Skeletal muscle satellite cell (primary cell): ENCODE data around the gene LRRIQ1.

Experiments
- H3K27me3 ChIP-seq: 2 replicates; pipeline ENCODE4 v1.7.0; 2013; ENCODE audit warnings: low read length; ENCODE audit not compliant: control insufficient read depth, insufficient read depth
- H3K36me3 ChIP-seq: 2 replicates; pipeline ENCODE4 v1.7.0; 2013; ENCODE audit warnings: mild to moderate bottlenecking, control low read depth, low read length; ENCODE audit not compliant: insufficient read depth
- H3K4me1 ChIP-seq: 2 replicates; pipeline ENCODE4 v1.7.0; 2013; ENCODE audit warnings: low read length; ENCODE audit not compliant: control insufficient read depth, insufficient read depth
- H3K4me2 ChIP-seq: 2 replicates; pipeline ENCODE4 v1.7.0; 2013; ENCODE audit warnings: mild to moderate bottlenecking, low read length
- H3K4me3 ChIP-seq: 2 replicates; pipeline ENCODE4 v1.7.0; 2013; ENCODE audit warnings: low read length
- H3K9ac ChIP-seq: 2 replicates; pipeline ENCODE4 v1.7.0; 2013; ENCODE audit warnings: mild to moderate bottlenecking, low read depth, low read length, moderate library complexity
- H3K9me3 ChIP-seq: replicated peaks from 2 replicates; pipeline ENCODE4 v1.7.0; 2013; ENCODE audit warnings: mild to moderate bottlenecking, control low read depth, low read length

The LRRIQ1 gene

DNA sequence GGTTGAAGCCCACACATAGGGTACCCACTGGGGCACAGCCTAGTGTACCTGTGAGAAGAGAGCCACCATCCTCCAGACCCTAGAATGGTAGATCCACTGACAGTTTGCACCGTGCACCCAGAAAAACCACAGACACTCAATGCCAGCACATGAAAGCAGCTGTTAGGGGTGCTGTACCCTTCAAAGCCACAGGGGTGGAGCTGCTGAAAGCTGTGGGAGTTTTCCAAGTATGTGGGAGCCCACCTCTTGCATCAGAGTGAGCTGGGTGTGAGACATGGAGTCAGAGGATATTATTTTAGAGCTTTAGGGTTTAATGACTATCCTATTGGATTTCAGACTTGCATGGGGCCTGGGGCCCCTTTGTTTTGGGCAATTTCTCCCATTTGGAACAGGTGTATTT is 30.5 kb upstream of the LRRIQ1 start:
- H3K4me2 ChIP-seq: no peak overlapping the region
- no peaks in the 10 kb centered on the region for H3K27me3 ChIP-seq
- no peaks in the 10 kb centered on the region for H3K9me3 ChIP-seq
- no peak overlapping the region for H3K4me3 ChIP-seq
- peaks cover 17% of the 10 kb centered on the region for H3K4me1 ChIP-seq
- no peak overlapping the region for H3K9ac ChIP-seq
- no peaks in the 10 kb centered on the region for H3K36me3 ChIP-seq

GRCh38 chr12:85006206-85006605 is 29.9 kb upstream of the LRRIQ1 start:
- Histone ChIP-seq H3K4me2 (no peak overlapping the region), H3K36me3 (no peaks in the 10 kb centered on the region), H3K4me1 (peaks cover 17% of the 10 kb centered on the region), H3K9ac (no peak overlapping the region), H3K27me3 (no peaks in the 10 kb centered on the region), H3K9me3 (no peaks in the 10 kb centered on the region), H3K4me3 (no peak overlapping the region)

GRCh38 chr12:85007836-85008235 is 28.3 kb upstream of the LRRIQ1 start:
- H3K9me3 ChIP-seq: no peaks in the 10 kb centered on the region
- H3K27me3 ChIP-seq: no peaks in the 10 kb centered on the region
- H3K4me3 ChIP-seq: peak overlapping the region; percentile 37
- H3K9ac ChIP-seq: no peak overlapping the region
- H3K36me3 ChIP-seq: no peaks in the 10 kb centered on the region
- H3K4me1 ChIP-seq: peaks cover 20% of the 10 kb centered on the region
- H3K4me2 ChIP-seq: peak overlapping the region; percentile 62

GRCh38 chr12:85016413-85016812 is 19.7 kb upstream of the LRRIQ1 start:
- Histone ChIP-seq H3K4me3 (no peak overlapping the region), H3K4me2 (peak overlapping the region; percentile 21), H3K36me3 (no peaks in the 10 kb centered on the region), H3K9ac (no peak overlapping the region), H3K27me3 (no peaks in the 10 kb centered on the region), H3K9me3 (no peaks in the 10 kb centered on the region), H3K4me1 (peaks cover 19% of the 10 kb centered on the region)

DNA sequence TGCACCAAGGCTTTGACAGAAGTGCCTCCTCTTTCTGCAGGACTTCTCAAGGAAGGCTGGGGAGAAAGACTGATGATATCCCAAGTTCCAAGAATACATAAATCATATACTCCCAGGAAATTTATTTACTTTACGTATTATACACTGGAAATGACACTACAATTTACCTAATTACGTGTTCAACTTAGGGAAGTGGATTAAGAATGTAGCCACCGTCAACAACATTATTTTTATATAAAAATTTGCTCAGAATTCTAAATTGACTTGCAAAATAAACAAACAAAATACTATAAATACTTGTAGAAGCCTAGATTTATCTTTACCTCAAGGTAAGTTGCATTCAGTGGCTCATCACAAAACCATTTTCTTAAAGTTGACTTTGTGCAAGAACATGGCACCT is 19.0 kb upstream of the LRRIQ1 start:
- Histone ChIP-seq H3K4me1 (peaks cover 23% of the 10 kb centered on the region), H3K27me3 (no peaks in the 10 kb centered on the region), H3K9me3 (no peaks in the 10 kb centered on the region), H3K4me3 (no peak overlapping the region), H3K4me2 (no peak overlapping the region), H3K9ac (no peak overlapping the region), H3K36me3 (no peaks in the 10 kb centered on the region)

DNA sequence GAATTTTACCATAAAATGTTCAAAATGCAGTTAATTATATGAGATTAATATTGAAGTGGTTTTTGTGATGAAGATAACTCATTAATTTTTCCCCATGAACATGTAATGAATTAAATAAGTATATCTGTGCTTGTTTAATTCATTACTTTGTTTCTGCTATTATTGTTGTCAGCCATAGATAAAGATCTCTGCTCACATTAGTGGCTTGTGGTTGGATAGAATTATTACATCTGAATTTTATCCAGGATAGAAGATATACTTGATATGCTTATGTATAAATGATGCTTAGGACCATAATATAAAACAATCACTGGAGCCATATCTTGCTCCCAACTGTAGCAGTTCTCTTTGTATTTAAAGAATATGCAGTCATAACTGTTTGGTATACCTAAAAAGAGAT is 18.5 kb upstream of the LRRIQ1 start:
- Histone ChIP-seq H3K9me3 (no peaks in the 10 kb centered on the region), H3K4me2 (no peak overlapping the region), H3K27me3 (no peaks in the 10 kb centered on the region), H3K9ac (no peak overlapping the region), H3K4me3 (no peak overlapping the region), H3K4me1 (peaks cover 20% of the 10 kb centered on the region), H3K36me3 (no peaks in the 10 kb centered on the region)

DNA sequence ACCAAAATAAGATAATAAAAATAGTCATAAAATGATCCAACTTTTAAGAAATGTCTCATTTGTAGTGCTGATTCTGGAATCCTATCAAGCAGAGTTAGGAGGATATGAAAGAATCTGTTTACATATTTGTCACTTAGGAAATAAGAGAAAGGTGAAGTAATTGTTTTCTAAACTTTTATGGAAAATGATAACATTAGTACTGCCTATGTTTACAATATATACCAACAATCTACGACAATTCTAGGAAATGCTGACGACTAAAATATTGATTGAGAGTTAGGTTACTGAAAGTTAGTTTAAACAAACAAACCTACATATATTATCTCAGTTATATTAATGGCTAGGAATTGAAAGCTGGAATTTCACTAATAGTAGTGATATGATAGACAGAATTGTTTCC is 18.1 kb upstream of the LRRIQ1 start:
- H3K9ac ChIP-seq: no peak overlapping the region
- H3K9me3 ChIP-seq: no peaks in the 10 kb centered on the region
- no peaks in the 10 kb centered on the region for H3K36me3 ChIP-seq
- no peak overlapping the region for H3K4me2 ChIP-seq
- peaks cover 20% of the 10 kb centered on the region for H3K4me1 ChIP-seq
- H3K27me3 ChIP-seq: no peaks in the 10 kb centered on the region
- H3K4me3 ChIP-seq: no peak overlapping the region

DNA sequence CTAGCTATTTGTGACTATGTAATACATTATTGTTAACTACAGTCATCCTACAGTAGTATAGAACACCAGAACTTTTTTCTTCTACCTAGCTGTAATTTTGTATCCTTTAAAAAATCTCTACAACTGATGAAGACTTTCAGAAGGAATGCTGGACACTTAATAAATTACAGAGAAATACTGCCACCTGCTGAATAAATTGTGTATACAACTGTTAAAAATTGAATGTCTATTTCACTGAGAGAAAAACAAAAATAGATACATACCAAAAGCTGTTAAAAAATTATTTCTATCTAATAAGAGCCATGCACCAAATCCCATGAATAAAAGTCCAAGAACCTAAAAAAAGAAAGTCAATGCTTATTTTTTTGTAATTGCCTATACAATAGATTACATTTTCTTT is 6.7 kb upstream of the LRRIQ1 start:
- no peak overlapping the region for H3K4me3 ChIP-seq
- no peak overlapping the region for H3K9ac ChIP-seq

DNA sequence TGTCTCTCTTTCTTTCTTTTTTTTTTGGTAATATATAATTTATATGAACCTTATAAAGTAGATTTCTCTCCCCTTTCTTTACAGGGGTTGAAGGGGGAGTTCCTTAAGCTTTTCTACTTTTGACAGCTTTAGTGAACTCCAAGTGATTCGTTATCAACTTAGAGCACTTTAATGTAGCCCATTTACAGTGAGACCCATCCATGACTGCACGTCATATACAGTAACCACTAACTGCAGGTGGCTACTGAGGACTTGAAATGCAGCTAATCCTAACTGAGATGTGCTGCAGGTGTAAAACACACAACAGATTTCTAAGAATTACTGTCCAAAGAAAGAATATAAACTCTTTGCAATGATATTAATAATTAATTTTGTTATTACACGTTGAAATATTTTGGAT is 582 bp downstream of the LRRIQ1 start:
- Histone ChIP-seq H3K4me1 (no peaks in the 10 kb centered on the region), H3K9ac (peak overlapping the region; percentile 45), H3K4me2 (peak overlapping the region; percentile 83), H3K36me3 (no peaks in the 10 kb centered on the region), H3K27me3 (peaks cover 43% of the 10 kb centered on the region), H3K9me3 (no peaks in the 10 kb centered on the region), H3K4me3 (peak overlapping the region; percentile 75)

More for the DNA sequence above, 6.7 kb upstream of the LRRIQ1 start:
- no peak overlapping the region for H3K4me2 ChIP-seq
- no peaks in the 10 kb centered on the region for H3K4me1 ChIP-seq
- no peaks in the 10 kb centered on the region for H3K36me3 ChIP-seq
- peaks cover 36% of the 10 kb centered on the region for H3K27me3 ChIP-seq
- no peaks in the 10 kb centered on the region for H3K9me3 ChIP-seq

DNA sequence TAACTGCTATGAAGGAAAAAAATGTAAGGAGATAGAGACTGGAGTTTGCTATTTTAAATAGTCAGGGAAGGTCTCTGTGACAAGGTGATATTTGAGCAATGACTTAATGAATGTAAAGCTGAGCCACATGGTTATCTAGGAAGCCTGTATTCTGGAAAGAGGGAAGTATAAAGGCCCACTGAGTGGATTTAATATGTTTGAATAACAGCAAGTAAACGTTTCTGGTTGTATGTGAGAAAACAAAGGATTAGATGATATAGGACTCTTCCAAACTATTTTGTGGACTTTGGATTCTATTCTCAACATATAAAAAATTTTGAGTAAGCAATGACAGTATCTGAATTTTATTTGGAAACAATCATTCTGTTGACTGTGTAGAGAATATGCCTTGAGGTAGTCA is 5.2 kb downstream of the LRRIQ1 start:
- Histone ChIP-seq H3K9ac (no peak overlapping the region), H3K4me1 (no peaks in the 10 kb centered on the region), H3K9me3 (no peaks in the 10 kb centered on the region), H3K4me2 (no peak overlapping the region), H3K27me3 (peaks cover 18% of the 10 kb centered on the region), H3K4me3 (no peak overlapping the region), H3K36me3 (no peaks in the 10 kb centered on the region)

GRCh38 chr12:85043829-85044228 is 7.7 kb downstream of the LRRIQ1 start:
- no peak overlapping the region for H3K4me2 ChIP-seq
- no peak overlapping the region for H3K9ac ChIP-seq
- H3K36me3 ChIP-seq: no peaks in the 10 kb centered on the region
- no peaks in the 10 kb centered on the region for H3K4me1 ChIP-seq
- peaks cover 11% of the 10 kb centered on the region for H3K27me3 ChIP-seq
- no peaks in the 10 kb centered on the region for H3K9me3 ChIP-seq
- no peak overlapping the region for H3K4me3 ChIP-seq

DNA sequence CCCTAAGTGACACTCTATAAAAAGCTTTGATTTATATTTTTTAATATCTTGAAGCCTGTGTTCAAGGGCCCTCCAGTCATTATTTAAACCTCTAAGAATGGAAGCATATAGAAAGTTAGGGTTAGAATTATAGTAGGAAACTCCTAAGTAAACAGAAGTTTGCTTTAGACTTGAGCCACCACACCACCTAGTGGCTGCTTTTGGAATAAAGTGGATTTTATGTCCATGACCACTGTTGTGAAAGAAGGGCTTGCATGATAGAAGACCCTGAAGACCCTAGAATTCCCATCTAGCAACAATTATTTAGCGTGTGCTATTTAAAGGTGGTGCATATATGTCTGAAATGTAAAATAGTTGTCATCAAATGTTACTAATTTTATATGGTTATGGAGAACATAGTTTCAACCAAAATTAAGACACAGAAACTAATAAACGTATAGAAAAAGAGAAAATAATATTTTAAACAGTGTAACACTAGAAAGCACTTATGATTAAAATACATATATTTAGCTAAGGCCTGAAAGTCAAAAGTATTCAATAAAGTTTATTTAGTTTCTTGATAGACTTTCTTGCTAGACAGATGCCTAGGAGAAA is 21.3 kb downstream of the LRRIQ1 start:
- H3K9ac ChIP-seq: no peak overlapping the region
- no peaks in the 10 kb centered on the region for H3K4me1 ChIP-seq
- H3K9me3 ChIP-seq: no peaks in the 10 kb centered on the region

More for the DNA sequence above, 21.3 kb downstream of the LRRIQ1 start:
- Histone ChIP-seq H3K36me3 (no peaks in the 10 kb centered on the region), H3K27me3 (peaks cover 10% of the 10 kb centered on the region), H3K4me3 (no peak overlapping the region), H3K4me2 (no peak overlapping the region)
